Ureter (tissue), 1 donor: ENCODE measurements around the gene TPCN2. TPM values are rescaled to one million over a fixed set of nuclear protein-coding genes. Genes with fewer than 3 reads are reported as not detected.
"Not testable (repeated sequence)": the region's sequence is repeated elsewhere in the genome, so short reads cannot be mapped to it uniquely, and the experiment has no call there.

Source experiments
- DNase-seq: peaks from one replicate; pipeline ENCODE4 v3.0.0-alpha.2; 2020; ENCODE audit warnings: low spot score
- total RNA-seq: library from RNA; stranded (reverse); gene quantifications from one replicate; pipeline ENCODE4 v1.2.4, GENCODE V29; 2023
- donor health status: DM: yes; HTN: yes; CAD: no.

The TPCN2 gene
- total RNA-seq, 1 donor from 2014 or later, result 27.9 TPM

DNA sequence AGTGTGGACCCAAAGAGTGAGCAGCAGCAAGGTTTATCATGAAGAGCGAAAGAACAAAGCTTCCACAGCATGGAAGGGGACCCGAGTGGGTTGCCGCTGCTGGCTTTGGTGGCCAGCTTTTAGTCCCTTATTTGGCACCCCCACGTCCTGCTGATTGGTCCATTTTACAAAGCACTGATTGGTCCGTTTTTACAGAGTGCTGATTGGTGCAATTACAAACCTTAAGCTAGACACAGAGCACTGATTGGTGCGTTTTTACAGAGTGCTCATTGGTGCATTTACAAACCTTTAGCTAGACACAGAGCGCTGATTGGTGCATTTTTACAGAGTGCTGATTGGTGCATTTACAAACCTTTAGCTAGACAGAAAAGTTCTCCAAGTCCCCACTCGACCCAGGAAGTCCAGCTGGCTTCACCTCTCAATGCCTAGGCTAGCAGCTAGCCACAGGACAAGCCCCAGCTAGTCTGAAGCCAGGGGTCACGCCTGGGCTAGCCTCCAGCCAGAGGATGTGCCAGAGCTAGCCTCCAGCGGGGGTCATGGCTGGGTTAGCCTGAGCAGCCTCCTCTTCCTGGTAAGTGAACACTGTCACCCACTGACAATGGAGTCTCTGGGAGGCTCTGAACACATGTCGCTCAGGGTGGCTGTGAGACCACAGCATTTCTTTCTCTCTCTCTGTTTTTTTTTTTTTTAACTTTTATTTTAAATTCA, 100.8 kb downstream of the TPCN2 start:
- DNase-seq, result not testable (repeated sequence)

DNA sequence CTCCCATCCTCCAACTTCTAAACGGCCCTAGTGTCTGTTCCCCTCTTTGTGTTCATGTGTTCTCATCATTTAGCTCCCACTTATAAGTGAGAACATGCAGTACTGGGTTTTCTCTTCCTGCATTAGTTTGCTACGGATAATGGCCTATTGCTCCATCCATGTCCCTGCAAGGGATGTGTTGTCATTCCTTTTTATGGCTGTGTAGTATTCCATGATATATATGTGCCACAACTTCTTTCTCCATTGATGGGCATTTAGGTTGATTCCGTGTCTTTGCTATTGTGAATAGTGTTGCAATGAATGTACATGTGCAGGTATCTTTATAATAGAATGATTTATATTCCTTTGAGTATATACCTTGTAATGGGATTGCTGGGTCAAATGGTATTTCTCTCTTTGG, 101.4 kb downstream of the TPCN2 start:
- no peak for DNase-seq

DNA sequence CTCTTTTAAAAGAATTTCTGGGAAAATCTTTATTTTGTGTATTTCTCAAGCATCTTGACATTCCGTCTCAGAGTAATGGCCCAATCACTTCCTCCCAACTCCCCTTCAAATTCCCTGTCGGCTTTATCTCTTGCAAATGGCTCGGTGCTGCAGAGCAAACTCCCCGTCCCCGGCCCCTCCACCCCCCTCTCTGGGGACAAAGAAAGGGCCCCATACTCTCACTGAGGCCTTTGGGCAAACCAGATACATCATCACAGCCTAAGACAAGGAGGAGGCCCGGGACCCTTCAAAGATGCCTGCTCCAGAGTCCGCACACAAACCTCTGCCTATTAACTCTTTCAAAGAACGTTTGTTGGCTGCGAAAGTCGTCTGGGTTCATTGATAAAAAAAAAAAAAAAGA, 103.1 kb downstream of the TPCN2 start:
- DNase-seq, result no peak

DNA sequence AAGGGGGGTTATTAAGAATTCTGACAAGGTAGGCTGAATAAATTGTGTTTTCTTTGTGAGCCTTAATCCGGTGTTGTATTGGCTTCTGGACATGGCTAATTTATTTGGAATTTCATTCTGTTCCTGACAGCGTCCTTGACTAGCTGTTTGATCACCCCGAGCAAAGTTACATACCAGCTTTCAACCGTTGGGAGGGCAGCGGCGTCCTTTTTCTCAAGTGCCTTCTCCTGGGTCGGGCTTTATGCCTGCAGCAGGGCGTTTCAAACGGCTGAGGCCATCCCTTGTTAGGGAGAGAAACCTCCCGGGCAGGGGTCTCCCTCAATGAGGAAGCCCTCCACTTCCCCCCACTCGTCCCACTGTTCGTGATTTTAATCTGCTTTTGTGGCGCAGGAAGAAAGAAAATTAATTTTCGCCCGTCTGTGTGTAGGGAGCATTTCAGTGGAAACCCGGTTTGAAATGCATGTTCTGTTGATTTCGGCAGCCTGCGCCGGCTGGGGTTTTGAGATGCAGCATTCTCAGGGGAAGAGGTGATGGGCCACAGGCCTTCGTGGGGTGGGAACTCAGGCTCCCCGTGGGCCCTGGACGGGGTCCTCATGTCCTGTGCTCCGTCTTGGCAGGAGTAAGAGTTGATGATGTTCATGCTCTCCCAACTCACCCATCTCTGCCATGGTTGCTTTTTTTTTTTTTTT, 104.1 kb downstream of the TPCN2 start:
- DNase-seq, result no peak

DNA sequence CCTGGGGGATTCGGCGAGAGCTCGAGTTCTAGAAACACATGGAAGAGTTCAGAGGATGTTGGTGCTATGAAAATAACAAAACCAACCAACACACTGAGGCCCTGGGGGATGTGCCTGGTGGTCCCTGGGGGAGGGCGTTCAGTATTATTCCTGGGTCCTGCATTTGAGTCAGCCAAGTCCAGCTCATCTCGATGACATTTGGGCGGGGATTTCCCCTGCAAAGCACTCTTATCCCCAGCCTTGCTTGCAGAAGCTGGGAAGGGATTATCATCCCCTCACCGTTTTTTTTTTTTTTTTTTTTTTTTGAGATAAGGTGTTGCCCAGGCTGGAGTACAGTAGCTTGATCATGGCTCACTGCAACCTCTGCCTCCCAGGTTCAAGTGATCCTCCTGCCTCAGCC, 104.9 kb downstream of the TPCN2 start:
- no peak for DNase-seq

DNA sequence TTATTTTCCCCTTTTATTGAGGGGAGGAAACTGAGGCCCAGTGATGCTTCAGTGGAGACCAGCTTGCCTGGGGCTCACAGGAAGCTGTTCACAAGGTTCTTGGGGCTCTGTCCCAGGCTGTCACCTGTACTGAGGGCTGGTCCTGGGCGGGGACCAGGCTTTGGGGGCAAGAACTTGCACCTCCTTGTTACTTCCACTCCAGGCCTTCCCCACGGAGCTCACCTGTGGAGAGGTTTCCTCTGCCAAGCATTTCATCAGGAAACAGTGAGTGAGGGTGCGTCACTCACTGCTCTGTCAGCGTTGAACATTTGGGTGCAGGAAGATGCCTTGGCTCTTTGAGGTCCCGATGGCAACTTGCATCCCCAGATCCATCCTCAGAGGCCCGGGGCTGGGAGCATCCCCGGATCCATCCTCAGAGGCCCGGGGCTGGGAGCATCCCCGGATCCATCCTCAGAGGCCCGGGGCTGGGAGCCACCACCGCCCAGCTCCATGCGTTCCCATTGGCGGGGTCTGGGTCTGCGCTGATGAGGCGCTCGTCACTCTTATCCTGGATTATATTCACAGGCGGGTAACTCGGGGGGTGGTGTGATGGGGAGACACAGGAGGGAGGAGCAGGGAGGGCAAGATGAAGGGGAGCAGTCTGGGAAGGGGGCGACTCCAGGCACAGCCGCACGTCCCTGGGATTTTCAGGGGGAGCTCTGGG, 105.6 kb downstream of the TPCN2 start:
- DNase-seq, result no peak

DNA sequence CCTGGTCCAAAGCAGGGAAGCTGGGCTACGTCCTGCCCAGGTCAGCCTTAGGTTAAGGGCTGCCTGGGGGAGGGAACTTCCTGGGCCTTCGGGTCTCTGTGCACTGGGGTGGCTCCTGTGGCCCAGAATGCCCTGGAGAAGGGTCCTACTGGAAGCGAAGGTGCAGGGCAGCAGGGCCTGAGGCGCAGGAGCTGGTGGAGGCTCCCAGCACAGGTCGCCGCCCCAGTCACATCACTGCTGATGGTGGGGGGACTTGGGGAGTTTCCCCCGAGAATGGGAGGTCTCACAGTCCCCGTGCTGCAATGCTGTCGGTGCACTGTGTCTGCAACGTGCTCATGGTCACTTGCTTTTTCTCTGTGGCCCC, 106.2 kb downstream of the TPCN2 start:
- DNase-seq, result no peak

DNA sequence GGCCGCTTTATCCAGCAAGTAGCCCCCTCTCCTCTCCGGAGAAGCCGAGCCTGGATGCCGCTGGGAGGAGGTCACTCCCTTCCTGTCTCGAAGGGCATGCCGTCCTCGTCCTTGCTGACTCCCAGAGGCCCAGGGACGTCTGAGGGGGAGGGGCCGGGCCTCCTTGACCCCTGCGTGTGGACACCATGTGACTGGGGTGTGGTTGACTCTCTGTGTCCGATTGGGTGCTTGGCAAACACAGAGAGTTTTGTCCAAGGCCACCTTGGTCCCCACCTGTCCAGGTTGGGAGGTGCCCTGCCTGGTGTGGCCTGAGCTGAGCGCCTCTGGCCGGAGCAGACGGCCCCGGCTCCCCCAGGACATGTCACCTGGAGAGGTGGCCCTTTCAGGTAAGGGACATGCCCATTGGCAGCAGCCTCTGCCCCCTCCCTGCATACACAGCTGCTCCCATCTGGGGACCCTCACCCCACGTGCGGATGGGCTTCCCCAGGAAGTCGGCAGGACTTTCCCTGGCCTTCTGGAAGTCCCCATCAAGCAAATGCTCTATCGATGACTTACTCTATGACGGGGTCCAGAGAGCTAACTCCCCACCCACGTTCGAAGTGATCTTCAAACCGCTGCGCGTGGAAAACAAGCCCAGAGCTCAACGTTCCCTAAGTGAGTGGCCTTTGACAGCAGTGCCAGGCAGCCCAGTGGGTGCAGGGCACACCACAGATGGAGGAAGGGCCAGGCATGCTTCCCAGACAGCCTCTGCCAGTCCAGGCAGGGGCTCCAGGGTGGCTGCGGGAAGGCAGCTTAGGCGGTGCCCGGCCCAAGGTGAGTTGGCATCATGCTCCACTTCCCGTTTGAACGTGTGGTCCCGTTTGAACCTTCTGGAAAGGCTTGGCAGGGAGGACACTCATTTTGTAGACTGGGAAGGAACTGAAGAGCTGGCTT, 106.8 kb downstream of the TPCN2 start, which contains the start of gene SMIM38:
TSS of gene SMIM38 (plus strand) at position 634 of the 933 bp plus-strand sequence. CDS start 1,912 bp downstream, outside the sequence.
- DNase-seq, result no peak

DNA sequence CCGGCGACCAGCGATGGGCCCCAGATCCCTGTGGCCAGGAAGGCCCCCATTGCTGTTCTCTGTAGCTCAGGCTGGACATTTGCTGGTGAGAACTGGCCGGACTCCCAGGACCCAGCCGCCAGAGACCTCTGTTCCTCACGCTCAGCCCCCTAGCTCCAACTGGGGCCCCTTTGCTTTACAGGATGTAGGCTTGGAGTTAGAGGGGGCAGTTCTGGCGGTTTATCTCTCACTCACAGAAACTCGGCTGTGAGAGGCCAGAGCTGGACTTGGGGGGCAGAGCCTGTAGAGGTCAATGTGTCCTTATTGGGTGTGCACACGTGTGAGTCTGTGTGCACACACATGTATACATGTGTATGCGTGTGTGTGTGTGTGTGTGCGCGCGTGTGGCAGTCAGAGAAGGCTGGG, 107.5 kb downstream of the TPCN2 start:
- DNase-seq, result no peak

DNA sequence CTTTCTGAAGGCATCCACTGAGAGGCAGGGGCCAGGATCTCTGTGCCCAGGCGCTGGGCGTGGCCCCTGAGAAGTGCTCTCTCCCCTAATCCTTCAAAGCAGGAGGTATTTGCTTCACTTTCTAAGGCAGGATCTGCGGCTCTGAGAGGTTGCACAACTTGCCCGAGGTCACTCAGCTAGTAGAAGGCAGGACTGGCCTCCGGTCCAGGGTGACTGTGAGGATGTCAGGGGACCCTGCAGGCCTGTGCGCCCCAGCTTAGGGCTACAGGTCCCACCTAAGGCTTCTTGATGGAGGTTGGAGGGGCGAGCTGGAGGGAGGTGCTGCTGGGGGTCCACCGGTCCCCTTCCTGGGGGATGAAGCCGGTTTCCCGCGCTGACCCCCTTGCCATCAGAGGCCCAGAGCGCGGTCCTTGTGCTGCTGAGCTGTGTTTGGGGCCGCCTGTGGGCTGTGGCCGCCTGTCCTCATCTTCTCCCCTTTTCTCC, 108.0 kb downstream of the TPCN2 start:
- DNase-seq, result no peak

DNA sequence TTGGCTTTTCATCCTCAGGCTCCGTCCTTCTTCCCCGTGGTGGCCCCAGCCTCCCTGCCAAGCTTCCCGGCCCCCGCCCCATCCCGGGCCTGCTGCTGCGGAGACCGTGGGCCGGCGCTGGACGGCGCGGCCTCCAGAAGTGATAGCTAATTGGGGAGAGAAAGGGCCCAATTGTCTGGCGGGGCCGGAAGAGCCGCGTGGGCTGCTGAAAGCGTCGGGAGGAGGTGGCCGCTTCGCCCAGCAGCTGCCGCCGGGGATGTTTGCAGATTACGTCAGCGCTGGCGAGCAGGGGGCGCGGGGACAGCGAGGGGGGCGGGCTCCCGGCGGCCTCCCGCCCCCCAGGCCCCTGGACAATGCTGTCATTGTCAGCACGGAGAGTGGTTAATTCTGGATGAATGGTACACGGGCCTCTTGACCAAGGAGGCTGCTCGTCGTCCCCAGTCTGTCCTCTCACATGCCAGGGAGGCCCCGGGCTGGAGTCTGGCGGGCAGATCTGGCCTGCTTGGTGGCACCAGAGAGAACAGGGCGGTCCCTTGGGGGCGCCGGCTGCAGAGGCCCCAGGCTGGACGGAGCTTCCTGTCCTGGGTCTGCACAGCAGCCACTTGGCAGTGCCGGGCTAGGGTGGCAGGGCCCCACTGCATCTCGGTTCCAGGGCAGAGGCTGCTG, 108.6 kb downstream of the TPCN2 start:
- no peak for DNase-seq

DNA sequence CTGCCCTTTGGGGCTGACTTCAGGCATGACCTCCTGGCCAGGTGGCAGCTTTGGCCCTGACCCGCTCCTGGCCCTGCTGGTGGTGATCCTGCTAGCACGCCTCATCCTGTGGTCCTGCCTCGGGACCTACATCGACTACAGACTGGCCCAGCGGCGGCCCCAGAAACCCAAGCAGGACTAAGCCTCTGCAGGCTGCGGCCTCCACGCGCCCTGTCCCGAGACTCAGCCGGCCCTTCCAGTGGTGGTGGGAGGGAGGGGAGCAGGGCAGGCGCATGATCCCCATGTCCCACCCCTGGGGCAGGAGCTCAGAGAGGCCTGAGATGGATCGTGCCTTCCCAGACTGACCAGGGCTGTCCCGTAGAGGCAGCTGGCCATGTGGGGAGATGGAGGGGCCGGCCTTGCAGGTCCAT, 109.1 kb downstream of the TPCN2 start:
- no peak for DNase-seq

DNA sequence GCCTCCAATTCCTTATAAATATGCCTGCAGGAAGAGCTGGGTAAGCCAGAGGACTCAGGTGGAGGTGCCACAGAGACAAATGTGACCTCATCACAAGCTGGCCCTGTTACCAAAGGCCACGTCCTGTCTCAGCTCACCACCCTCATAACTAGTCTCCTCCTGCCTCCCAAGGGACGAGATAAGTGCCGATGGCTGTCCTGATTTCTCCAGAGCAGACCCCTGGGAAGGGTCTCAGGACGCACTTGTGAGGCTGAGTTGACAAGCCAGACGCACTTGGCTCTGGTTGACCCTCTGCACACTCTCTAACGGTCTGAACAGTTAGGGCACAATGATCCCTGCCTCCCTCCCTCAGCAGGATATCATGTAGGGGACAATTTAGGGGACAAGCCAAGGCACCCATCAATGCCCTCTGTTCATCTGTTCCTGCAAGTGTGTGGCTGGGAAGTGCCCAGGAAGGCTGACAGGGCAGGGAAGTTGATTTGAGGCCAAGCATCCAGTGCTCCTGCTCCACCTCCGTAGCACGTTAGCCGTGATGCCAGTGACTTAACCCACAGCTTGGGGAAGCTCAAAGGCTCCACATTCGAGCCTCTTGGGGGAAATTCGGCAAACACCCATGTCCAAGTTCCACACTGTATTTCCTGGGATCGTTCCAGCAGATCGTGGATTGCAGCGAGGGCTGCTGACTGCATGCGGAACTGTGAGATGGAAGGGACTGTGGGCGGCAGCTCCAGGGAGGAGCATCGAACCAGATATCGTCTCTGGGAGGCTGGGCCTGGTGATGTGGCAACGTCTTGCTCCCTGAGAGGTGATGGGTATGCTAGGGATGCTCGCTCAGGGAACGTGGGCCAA, 109.8 kb downstream of the TPCN2 start:
- DNase-seq, result no peak

DNA sequence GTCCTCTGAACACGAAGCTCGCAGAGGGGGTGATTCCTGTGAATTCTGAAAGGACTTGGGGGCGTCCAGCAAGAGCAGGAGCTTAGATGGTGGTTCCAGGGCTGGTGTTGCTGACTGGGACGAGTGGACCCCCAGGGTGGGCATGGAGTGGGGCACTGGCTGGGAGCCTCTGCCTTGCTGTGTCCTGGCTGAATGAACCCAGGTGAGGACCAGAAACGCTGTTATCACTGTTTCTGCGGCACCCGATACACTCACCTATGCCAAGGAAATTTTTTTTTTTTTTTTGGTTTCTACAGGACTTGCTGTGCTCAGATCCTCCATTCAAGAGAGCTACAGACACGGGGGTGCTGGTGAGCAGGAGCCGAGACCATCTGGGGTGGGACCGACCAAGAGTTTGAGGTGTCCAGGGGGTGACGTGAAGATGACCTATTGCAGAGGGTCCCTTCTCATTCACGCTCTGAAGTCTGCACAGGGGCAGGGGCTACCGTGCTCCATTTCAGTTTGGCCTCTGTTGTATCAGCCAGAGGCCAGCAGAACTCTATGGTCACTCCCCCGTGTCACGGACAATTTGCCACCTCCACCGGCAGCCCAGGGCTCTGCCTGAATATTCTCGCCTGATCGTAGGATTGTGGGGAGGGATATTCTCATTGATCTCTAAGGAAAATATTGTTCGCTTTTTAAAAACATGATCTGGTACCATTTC, 110.6 kb downstream of the TPCN2 start:
- no peak for DNase-seq

DNA sequence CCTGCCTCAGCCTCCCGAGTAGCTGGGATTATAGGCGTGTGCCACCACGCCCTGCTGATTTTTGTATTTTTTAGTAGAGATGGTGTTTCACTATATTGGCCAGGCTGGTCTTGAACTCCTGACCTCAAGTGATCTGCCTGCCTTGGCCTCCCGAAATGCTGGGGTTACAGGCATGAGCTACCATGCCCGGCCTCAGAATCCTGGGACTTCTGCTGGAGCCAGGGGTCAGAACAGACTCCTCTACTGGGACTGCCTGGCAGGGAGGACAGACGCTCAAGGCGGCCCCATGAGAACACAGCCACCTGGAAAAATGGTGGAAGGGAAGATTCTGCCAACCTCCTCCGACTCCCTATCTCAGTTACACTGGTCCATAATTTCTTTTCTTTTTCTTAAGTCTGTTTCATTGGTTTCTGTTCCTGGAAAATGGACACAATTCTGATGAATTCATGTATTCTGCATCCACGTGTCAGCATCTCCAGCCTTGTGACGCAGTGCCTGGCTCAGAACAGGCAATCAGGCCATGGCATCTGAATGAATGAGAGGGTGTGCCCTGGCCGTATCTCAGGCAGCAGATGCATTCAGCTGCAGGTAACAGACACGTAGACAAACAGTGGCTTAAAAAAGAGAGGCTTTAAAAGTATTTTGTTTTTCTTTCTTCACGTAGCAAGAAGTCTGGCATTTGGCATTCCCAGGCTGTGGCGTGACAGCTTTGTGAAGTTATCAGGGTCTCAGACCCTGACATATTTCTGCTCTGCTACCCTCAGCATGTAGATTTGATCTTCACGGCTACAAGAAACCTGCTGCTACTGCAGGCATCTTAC, 111.8 kb downstream of the TPCN2 start:
- DNase-seq, result no peak

DNA sequence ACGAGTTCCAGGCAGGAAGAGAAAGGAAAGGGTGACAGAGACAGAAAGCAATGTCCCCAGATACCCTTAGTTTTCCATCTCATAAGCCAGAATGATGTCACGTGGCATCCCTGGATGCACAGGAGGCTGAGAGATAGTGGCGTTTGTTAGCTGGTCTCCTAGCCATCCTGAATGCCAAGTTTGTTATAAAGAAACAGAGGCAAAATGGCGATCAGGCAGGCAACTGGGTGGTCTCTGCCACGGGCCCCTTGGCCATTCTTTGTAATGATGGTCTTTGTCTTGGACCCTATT, 112.3 kb downstream of the TPCN2 start:
- no peak for DNase-seq

DNA sequence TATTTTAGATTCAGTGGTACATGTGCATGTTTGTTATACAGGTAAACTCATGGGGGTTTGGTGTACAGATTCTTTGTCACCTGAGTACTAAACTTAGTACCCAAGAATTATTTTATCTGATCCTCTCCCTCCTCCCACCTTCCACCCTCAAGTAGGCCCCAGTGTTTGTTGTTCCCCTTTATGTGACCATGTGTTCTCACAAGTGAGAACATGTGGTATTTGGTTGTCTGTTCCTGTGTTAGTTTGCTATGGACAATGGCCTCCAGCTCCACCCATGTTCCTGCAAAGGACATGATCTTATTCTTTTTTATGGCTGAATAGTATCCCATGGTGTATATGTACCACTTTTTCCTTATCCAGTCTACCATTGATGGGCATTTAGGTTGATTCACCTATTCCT, 113.8 kb downstream of the TPCN2 start:
- DNase-seq, result no peak

DNA sequence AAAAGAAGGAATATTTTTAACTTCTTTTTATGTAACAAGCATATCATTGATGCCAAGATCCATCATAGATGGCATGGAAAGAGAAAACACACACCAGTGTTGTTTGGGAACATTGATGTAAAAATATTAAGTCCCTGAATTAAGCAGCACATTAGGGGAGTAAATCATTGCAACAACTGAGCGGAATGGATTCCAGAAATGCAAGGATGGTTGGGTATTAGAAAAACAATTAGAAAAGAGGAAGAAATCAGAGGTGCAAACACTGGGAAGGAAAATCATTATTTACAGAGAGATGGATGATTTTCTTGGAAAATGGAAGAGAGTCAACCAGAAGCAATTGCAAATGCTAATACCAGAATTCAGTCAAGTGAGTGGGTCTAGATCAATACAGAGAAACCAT, 115.1 kb downstream of the TPCN2 start:
- no peak for DNase-seq

DNA sequence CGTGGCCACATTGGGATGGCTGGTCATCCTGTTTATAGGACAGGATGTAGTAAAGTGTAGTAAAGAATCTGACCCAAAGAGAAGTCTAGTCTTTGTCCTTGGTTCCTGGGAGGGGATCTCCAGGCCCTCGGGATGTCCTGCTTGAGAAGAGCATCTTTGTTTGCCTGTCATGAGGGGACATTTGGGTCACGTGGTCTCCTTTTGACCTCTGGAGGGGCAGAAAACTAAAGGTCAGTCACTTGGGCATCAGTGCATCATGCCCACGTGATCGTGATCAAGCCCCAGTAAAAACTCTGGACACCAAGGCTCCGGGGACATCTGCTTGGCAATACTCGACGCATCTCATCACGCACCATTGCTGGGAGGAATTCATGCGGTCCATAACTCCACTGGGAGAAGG, 116.1 kb downstream of the TPCN2 start:
- DNase-seq, result no peak
